ENCODE data around the gene STX2.

DNA sequence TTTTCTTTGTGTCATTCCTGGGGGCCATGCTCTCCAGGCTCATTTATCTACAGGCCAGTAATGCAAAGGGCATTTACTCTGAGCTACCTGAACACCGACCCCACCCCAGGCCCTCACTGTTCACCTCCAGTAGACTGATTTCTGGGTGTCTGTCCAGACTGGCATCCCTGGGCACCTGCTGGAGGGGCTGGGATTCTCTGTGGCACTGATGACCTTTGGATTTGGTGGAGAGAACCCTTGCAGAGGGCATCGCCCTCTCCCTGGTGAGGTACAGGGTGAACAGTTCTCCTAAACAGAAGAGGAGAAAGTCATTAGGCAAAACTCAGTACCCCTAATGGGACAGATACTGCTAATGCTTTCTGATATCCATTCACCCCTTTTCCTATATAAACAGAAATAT, 95.9 kb downstream of the STX2 start:
- TF ChIP-seq, protein P1, sequence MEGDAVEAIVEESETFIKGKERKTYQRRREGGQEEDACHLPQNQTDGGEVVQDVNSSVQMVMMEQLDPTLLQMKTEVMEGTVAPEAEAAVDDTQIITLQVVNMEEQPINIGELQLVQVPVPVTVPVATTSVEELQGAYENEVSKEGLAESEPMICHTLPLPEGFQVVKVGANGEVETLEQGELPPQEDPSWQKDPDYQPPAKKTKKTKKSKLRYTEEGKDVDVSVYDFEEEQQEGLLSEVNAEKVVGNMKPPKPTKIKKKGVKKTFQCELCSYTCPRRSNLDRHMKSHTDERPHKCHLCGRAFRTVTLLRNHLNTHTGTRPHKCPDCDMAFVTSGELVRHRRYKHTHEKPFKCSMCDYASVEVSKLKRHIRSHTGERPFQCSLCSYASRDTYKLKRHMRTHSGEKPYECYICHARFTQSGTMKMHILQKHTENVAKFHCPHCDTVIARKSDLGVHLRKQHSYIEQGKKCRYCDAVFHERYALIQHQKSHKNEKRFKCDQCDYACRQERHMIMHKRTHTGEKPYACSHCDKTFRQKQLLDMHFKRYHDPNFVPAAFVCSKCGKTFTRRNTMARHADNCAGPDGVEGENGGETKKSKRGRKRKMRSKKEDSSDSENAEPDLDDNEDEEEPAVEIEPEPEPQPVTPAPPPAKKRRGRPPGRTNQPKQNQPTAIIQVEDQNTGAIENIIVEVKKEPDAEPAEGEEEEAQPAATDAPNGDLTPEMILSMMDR (IDR thresholded peaks at IDR 0.05; ENCODE audit: low read length): no peak
- TF ChIP-seq EZH2 (optimal IDR thresholded peaks at IDR 0.05; ENCODE audit: low read depth, low read length): no peak
